Measurements from ENCODE around the gene HEPACAM.

Gene HEPACAM

DNA sequence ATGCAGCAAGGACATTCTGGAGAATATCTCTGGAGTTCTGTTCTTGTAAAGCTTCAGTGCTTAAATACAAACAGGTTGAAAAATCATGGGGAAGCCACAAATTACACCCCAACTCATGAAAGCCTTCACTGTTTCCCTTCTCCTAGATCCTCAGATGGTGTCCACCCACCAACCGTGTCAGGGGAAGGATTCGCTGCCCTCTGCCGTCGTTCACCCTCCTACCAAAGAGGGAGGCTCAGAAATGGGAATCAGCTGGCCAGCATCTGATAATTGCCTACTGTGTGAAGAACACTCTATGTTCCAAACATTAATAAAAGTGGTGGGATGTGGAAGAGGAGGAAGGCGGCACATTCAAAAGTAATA is 7.4 kb upstream of the HEPACAM start:
- no peak for DNase-seq (ENCODE audit: low read depth)

DNA sequence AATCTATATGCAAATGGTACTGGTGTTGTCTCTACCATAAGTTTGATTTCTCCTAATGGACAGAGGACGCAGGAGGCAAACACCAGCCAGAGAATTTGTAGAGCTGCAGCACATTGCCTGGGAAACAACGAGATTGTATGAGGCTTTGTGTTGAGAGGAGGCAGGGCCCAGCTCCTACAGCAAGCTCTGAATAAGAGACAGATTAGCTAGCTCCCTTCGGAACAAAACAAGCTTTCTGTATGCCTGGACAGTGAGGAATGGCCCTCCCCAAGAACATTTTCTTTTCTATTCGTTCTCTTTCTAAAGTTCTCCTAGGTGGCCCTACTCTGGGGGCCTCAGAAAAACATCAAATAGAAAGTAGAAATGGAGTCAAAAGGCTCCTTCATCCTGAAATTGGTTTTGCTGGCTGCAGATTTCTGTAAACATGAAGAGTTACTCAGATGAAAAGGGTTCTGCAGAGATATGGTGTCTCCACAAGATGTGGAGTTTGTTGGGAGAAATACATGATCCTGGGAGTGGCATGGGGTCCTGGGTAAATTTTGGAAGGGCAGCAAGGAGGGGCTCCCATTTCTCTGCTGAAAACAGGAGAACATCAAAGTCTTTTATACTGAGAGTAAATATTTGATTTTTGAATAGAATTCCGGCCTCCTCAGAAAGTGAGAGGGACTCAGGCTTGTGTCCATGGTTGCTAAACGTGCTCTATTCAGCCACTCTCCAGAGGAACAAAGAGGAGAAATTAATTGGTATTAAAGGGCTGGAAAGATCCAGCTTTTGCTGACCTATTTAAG is 6.8 kb upstream of the HEPACAM start:
- DNase-seq (ENCODE audit: low read depth), result no peak

DNA sequence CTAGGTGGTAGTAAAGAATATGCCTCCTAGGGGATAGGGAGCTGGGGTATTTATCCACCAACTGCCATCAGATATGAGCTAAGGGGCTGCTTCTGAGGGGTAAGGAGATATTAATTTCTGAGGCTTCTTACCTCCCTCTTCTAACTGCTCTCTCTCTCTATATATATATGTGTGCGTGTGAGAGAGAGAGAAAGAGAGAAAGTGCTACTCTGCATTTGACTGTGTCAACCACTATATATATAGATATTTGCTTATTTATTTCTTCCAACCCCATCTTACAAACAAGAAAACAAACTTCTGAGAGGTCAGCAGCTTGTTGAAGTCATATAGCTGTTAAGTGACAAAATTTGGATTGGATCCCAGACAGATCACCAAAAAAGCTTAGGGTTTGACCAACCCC is 5.9 kb upstream of the HEPACAM start:
- no peak for DNase-seq (ENCODE audit: low read depth)

GRCh38 chr11:124938970-124939369 is 3.1 kb upstream of the HEPACAM start:
- DNase-seq (ENCODE audit: low read depth), result no peak

- no peak for DNase-seq (ENCODE audit: low read depth)
Measured at GRCh38 chr11:124938206-124938765, 2.4 kb upstream of the HEPACAM start.

GRCh38 chr11:124937336-124937935 is 1.6 kb upstream of the HEPACAM start:
- DNase-seq (ENCODE audit: low read depth), result no peak

GRCh38 chr11:124934862-124935547 is 842 bp downstream of the HEPACAM start:
- no peak for DNase-seq (ENCODE audit: low read depth)

DNA sequence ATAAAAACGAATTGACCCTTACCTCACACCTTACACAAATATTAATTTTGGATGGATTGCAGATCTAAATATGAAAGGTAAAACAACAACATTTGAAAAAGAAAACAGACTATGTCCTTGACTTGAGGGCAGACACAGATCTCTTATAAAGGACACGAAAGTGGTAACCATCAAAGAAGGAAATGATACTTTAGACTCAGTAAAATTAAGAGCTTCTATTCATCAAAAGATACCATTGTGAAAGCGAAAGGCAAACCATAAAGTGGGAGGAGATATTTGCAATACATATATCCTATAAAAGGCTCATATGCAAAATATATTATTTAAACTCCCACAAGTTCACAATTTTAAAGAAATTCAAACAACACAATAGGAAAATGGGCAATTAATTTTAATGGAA is 5.0 kb downstream of the HEPACAM start:
- DNase-seq (ENCODE audit: low read depth), result no peak

DNA sequence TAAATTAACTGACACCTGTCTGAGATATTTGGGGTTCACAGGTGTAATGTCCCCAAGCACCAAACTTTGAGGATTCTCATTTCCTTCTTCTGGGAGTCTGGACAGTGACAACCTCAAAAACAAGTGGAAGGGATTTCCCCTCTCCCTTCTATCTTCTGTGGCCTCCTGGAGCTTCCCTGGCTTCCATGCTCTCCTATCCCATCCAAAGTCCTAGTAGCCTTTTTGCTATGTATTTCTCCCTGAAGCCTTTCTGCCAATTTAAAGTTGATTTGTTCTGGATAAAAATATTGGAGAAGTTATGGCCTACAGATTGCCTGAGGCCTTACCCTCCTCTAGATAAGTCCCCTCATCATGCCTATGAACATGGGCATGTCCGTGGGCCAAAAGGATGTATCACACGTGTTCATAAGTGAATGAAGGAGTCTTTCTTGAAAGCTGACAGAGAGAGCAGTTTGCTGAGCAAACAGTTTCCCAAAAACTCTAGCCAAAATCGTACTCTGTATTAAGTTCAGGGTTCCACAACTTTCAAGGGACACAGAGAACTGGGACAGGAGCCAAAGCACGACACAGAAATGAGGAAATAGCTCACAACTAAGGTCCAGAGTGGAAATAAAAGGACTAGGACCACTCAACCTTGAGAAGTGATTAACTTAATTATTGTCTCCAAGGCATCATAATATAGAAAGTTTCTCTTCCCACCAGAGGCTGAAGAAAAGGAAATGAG is 6.7 kb downstream of the HEPACAM start:
- DNase-seq (ENCODE audit: low read depth), result no peak

GRCh38 chr11:124923296-124923695 is 12.6 kb downstream of the HEPACAM start:
- no peak for DNase-seq (ENCODE audit: low read depth)

GRCh38 chr11:124922831-124923230 is 13.0 kb downstream of the HEPACAM start:
- DNase-seq (ENCODE audit: low read depth), result no peak

- peak; percentile 65 for DNase-seq (ENCODE audit: low read depth)
Measured at GRCh38 chr11:124920870-124921609, 14.8 kb downstream of the HEPACAM start.

- DNase-seq (ENCODE audit: low read depth), result no peak
Measured at GRCh38 chr11:124920356-124920755, 15.5 kb downstream of the HEPACAM start.

DNA sequence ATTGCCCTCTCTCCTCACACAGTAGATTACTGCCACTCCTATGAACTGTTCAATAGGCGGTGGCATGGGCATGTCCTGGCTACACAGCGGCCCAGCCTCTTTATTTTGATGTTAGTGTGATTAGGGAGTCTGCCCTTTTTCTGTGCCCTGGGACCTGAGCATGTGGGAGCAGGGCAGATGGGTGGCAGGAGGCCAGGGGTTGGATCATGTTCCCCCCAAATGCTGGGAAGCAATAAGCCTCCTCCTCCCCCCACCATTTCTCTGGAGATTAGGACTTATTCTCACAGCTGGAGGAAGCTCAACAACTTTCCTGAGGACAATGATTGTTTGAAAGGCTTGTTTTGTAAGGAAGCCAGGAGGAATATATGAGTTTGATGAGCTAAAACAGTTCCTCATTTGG is 15.9 kb downstream of the HEPACAM start:
- no peak for DNase-seq (ENCODE audit: low read depth)

GRCh38 chr11:124918950-124919349 is 16.9 kb downstream of the HEPACAM start, which contains the start of gene HEPN1:
Gene HEPN1, plus strand, starts transcription at chr11:124919250.
- DNase-seq (ENCODE audit: low read depth), result no peak

DNA sequence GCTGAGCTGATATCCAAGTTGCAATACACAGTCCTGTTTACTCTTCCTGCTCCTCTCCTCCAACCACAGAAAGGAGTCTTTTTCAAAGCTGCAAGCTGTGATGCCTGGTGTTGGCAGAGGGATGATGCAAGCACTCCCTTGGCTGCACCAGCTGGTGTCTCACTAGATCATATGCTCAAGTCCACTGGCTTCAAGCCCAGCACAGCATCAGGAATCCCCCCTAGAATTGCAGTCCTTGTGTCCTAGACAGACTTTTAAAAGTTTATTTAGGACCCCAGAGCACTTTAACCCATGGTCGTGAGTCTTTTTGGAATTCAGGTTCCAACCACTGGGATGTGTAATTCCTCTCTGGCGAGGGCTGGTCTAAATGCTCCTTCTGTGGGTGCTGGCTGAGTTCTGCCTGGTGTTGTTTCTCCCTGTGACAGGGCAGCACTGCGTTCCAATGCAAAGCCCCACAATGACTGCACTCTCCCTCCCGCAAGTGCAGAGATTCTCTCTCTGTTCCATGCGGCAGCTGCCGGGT is 18.7 kb downstream of the HEPACAM start:
- no peak for DNase-seq (ENCODE audit: low read depth)

GRCh38 chr11:124916370-124916710 is 19.5 kb downstream of the HEPACAM start:
- DNase-seq (ENCODE audit: low read depth), result no peak

DNA sequence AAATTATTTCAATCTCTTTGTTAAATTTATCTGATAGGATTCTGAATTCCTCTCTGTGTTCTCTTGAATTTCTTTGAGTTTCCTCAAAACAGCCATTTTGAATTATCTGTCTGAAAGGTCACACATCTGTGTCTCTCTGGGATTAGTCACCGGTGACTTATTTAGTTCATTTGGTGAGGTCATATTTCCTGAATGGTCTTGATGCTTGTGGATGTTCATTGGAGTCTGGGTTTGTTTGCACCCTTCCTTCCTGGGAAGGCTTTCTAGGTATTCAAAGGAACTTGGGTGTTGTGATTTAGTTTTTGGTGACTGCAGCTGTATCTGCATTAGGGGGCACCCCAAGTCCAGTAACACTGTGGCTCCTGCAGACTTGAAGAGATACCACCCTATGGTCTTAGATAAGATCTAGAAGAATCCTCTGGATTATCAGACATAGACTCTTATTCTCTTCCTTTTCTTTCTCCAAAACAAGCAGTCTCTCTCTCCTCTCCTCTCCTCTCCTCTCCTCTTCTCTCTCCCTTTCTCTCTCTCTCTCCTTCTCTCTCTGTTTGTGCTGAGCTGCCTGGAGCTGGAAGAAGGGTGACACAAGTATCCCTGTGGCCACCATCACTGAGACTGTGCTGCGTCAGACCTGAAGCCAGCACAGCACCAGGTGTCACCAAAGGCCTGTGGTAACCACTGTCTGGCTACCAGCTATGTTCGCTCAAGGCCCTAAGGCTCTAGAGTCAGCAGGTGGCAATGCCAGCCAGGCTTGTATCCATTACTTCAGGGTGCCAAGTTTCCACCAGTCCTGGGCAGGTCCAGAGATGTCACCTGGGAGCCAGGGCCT is 20.1 kb downstream of the HEPACAM start:
- DNase-seq (ENCODE audit: low read depth), result no peak

DNA sequence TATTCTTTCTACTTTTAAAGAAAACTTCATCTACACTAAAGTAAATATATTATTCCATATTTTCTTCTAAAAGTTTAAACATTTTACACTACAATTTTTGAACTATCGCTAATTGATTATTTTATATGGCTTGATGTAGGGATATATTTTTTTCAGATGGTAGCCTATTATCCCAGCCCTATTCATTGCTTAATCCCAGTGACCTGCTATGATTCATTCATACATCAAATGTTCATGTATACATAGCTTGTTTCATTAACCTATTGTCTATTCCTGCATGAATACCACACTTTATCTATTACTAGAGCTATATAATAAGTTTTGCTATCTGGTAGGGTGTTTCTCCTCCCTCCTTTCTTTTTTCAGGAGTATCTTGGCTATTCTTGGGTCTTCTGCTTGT is 33.2 kb downstream of the HEPACAM start:
- no peak for DNase-seq (ENCODE audit: low read depth)

DNA sequence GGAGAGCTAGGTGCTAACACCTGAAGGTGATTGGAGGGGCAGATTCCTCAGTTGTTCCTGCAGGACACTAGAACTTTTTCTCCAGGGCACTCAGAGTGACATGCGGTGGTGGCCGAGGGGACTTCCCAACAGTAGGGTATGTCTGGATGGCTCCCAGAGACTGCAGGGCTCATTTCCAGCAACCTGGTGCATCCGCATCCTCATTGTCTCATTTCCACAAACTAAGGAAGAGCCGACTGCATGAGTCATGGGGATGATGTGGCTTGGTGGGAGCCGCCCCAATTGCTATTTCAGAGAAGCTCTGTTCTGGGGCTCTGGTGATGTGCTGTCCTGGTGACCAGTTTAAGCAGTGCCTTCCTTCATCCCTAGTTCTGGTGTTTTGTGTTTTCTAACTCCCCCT is 35.4 kb downstream of the HEPACAM start:
- DNase-seq (ENCODE audit: low read depth), result no peak
